Caco-2 (cell line): ENCODE results near the gene DCDC1. TPM values are rescaled to one million over a fixed set of nuclear protein-coding genes. Genes with fewer than 3 reads are reported as not detected.

Experiments used
- BruUV-seq: library from RNA; stranded (reverse); fragments of 400-500 nt; replicated peaks from 2 replicates; lab custom pipeline; 2021; lab: Mats Ljungman, UMichigan
- CTCF ChIA-PET: fragments of 300-600 bp; sonication (Branson Sonifier 250); formaldehyde crosslinking; loops from one replicate; lab custom pipeline; 2022; ENCODE audit warnings: antibody characterized with exemption; lab: Charles Lee
- POLR2A ChIA-PET: fragments of 300-600 bp; sonication (Branson Sonifier 250); formaldehyde crosslinking; loops from one replicate; lab custom pipeline; 2022; ENCODE audit warnings: antibody characterized with exemption; lab: Charles Lee
- DNase-seq, 2 experiments: peaks; one replicate each; pipeline versions ENCODE4 v3.0.0 to v3.0.0-alpha.2; 2020 to 2022
- H3K27me3 ChIP-seq: replicated peaks from 2 replicates; pipeline ENCODE4 v1.6.0; 2011; ENCODE audit warnings: low read length; ENCODE audit not compliant: control insufficient read depth, insufficient read depth
- H3K36me3 ChIP-seq: 2 replicates; pipeline ENCODE4 v1.5.1; 2011; ENCODE audit warnings: low read length; ENCODE audit not compliant: control insufficient read depth, insufficient read depth
- H3K4me1 ChIP-seq: fragments of 250-450 bp; sonication (Bioruptor Pico); 2 replicates; pipeline ENCODE4 v1.5.1; 2020; ENCODE audit warnings: mild to moderate bottlenecking
- H3K4me3 ChIP-seq: 2 replicates; pipeline ENCODE4 v1.5.1; 2011; ENCODE audit warnings: low read depth, mild to moderate bottlenecking, control low read depth, low read length
- H3K9me3 ChIP-seq: fragments of 250-450 bp; sonication (Bioruptor Pico); 2 replicates; pipeline ENCODE4 v1.5.1; 2020; ENCODE audit warnings: mild to moderate bottlenecking, moderate library complexity
- H3K27ac Mint-ChIP-seq: one replicate; pipeline ENCODE4 v1.8.0; 2022; ENCODE audit warnings: mixed read lengths; ENCODE audit not compliant: unreplicated experiment
- H3K27me3 Mint-ChIP-seq: one replicate; pipeline ENCODE4 v1.8.0; 2022; ENCODE audit warnings: mixed read lengths; ENCODE audit not compliant: insufficient read depth, unreplicated experiment
- H3K36me3 Mint-ChIP-seq: one replicate; pipeline ENCODE4 v1.8.0; 2022; ENCODE audit warnings: mild to moderate bottlenecking, mixed read lengths; ENCODE audit not compliant: insufficient read depth, unreplicated experiment
- H3K4me1 Mint-ChIP-seq: one replicate; pipeline ENCODE4 v1.8.0; 2022; ENCODE audit warnings: low read depth, mixed read lengths; ENCODE audit not compliant: unreplicated experiment
- H3K4me3 Mint-ChIP-seq: one replicate; pipeline ENCODE4 v1.8.0; 2022; ENCODE audit warnings: mild to moderate bottlenecking, moderate library complexity, mixed read lengths; ENCODE audit not compliant: unreplicated experiment
- H3K9me3 Mint-ChIP-seq: one replicate; pipeline ENCODE4 v1.8.0; 2022; ENCODE audit warnings: mixed read lengths; ENCODE audit not compliant: unreplicated experiment
- CTCF ChIP-seq, 2 experiments: fragments of 200-600 bp in 1 of 2; IDR thresholded peaks; 1 replicate in 1 of 2; 2 replicates in 1 of 2; pipeline versions ENCODE4 v1.5.1 to v1.8.0; 2011 to 2022; ENCODE audit warnings: antibody characterized with exemption in 1 of 2, control low read depth in 1 of 2, inconsistent platforms in 1 of 2, low read depth in 1 of 2, low read length in 1 of 2, mild to moderate bottlenecking in 1 of 2, moderate library complexity in 1 of 2; ENCODE audit not compliant: insufficient read depth in 1 of 2, severe bottlenecking in 1 of 2, unreplicated experiment in 1 of 2
- intact Hi-C: fragments of 100-400 bp; cut with micrococcal nuclease; formaldehyde crosslinking; loops from one replicate; pipeline ENCODE4 v1.10.0; 2022; ENCODE audit not compliant: unreplicated experiment
- total RNA-seq: library from RNA; stranded (reverse); gene quantifications from 2 replicates; pipeline ENCODE4 v1.2.3, GENCODE V29; 2022

The DCDC1 gene
- total RNA-seq, 1 experiment from 2014 or later = not detected

DNA sequence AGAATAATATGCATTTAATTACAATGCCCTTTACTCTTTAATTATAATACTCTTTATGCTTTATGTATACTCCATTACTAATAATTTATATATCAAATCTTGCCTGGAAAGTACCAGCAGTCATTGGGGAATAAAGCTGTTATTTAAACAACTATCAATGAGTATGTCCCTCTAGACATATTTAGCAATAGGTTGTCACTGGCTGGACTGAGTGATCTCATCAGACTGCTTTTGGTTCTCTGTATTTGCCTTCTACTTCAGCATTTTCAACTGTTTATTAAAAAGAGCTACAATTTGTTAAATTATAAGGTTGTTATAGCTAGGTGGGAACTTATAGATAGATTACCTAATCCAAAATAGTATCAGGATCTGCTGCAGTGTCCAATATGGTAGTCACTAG lies 267.2 kb downstream of the DCDC1 start:
- Mint-ChIP-seq H3K36me3 (no peaks in the 10 kb centered on the region), H3K4me1 (peaks cover 8% of the 10 kb centered on the region), H3K27me3 (peaks cover 13% of the 10 kb centered on the region), H3K27ac (no peak overlapping the region), H3K4me3 (no peak overlapping the region), H3K9me3 (no peaks in the 10 kb centered on the region)
- Histone ChIP-seq H3K36me3 (no peaks in the 10 kb centered on the region), H3K27me3 (no peaks in the 10 kb centered on the region), H3K9me3 (no peaks in the 10 kb centered on the region), H3K4me1 (no peaks in the 10 kb centered on the region), H3K4me3 (no peak overlapping the region)
- intact Hi-C loops = no loop called here
- BruUV-seq = no TSS peak
- TF ChIP-seq CTCF (IDR thresholded peaks at IDR 0.05; ENCODE audit: insufficient read depth in 1 of 2, low read depth in 1 of 2, low read length in 1 of 2, severe bottlenecking in 1 of 2, unreplicated experiment in 1 of 2) = no peak
- ChIA-PET CTCF (no interaction called here), POLR2A (no interaction called here)
- DNase-seq = no peak

DNA sequence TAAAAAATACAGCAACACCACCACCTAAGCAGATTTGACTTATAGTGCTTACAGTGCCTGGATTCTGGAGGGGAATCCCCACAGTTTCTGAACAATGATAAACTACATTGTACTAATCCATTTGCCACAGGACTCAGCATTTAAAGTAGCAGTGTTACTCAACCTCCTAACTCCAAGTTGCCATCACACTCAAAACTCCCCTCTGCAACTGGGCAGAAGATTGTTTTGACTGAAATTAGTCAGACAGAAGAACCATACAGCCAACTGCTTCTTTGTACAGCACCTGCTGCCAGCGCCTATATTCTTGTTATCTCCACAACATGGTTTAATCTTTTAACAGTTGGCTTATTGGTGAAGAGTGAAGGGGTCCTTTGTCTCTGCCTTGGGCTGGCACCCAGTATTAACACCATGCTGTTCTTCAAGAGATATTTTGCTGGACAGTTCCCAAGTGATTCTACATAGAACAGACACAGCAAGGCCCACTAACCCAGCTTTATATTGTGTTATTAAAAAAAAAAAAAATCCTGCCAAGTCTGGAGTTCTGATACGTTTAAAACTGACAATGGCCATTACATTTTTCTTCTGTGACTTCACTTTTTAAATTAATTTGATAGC lies 273.2 kb downstream of the DCDC1 start:
- Mint-ChIP-seq H3K27me3 (peaks cover 10% of the 10 kb centered on the region), H3K9me3 (no peaks in the 10 kb centered on the region), H3K36me3 (no peaks in the 10 kb centered on the region), H3K4me3 (no peak overlapping the region), H3K27ac (no peak overlapping the region), H3K4me1 (no peaks in the 10 kb centered on the region)
- intact Hi-C loops = no loop called here
- no peaks in the 10 kb centered on the region for H3K36me3 ChIP-seq
- H3K4me1 ChIP-seq = no peaks in the 10 kb centered on the region
- BruUV-seq = no TSS peak
- POLR2A ChIA-PET = no interaction called here
- no peaks in the 10 kb centered on the region; the same call in 1 of the 2 replicates for H3K9me3 ChIP-seq
- no peaks in the 10 kb centered on the region for H3K27me3 ChIP-seq
- H3K4me3 ChIP-seq = no peak overlapping the region
- DNase-seq = no peak
- TF ChIP-seq CTCF (IDR thresholded peaks at IDR 0.05; ENCODE audit: insufficient read depth in 1 of 2, low read depth in 1 of 2, low read length in 1 of 2, severe bottlenecking in 1 of 2, unreplicated experiment in 1 of 2) = no peak
- CTCF ChIA-PET = interaction anchor here (1.7 kb wide), 1 partner anchor 11 kb away, joined by 3 read pairs; no protein-coding TSS in a partner anchor

- Mint-ChIP-seq H3K4me1 (no peaks in the 10 kb centered on the region), H3K27me3 (no peaks in the 10 kb centered on the region), H3K27ac (no peak overlapping the region), H3K4me3 (no peak overlapping the region), H3K36me3 (no peaks in the 10 kb centered on the region), H3K9me3 (peaks cover 17% of the 10 kb centered on the region)
- TF ChIP-seq CTCF (IDR thresholded peaks at IDR 0.05; ENCODE audit: insufficient read depth in 1 of 2, low read depth in 1 of 2, low read length in 1 of 2, severe bottlenecking in 1 of 2, unreplicated experiment in 1 of 2) = no peak
- Histone ChIP-seq H3K36me3 (no peaks in the 10 kb centered on the region), H3K4me1 (no peaks in the 10 kb centered on the region), H3K27me3 (no peaks in the 10 kb centered on the region), H3K4me3 (no peak overlapping the region), H3K9me3 (peaks cover 9% of the 10 kb centered on the region)
- DNase-seq = no peak
- ChIA-PET CTCF (no interaction called here), POLR2A (no interaction called here)
- intact Hi-C loops = no loop called here
- BruUV-seq = no TSS peak
These were observed 276.9 kb downstream of the DCDC1 start for GRCh38 chr11:31092638-31093037.
